Stimulated activated effector memory CD8-positive, alpha-beta T cell treated with anti-CD3 and anti-CD28 coated beads, Interleukin-12 subunit alpha, Interleukin-12 subunit beta, amount 100 ng/mL, for 72 hours (primary cell): ENCODE measurements around the gene PIANP.

Source experiments
- ATAC-seq: fragments of 150-1000 bp; cut with Tn5 transposase; 2 replicates; pipeline ENCODE4 v1.10.0; 2021
- DNase-seq, 2 donors: peaks; one replicate each; pipeline ENCODE4 v3.0.0; 2021 to 2022; ENCODE audit warnings: low spot score in 2 of 2
- H3K27ac Mint-ChIP-seq: one replicate; pipeline ENCODE4 v1.8.0; 2022; ENCODE audit warnings: mild to moderate bottlenecking, mixed read lengths
- H3K36me3 Mint-ChIP-seq: one replicate; pipeline ENCODE4 v1.8.0; 2022; ENCODE audit warnings: mild to moderate bottlenecking, mixed read lengths
- H3K4me1 Mint-ChIP-seq: one replicate; pipeline ENCODE4 v1.8.0; 2022; ENCODE audit warnings: mixed read lengths
- H3K4me3 Mint-ChIP-seq: one replicate; pipeline ENCODE4 v1.8.0; 2022; ENCODE audit warnings: mild to moderate bottlenecking, mixed read lengths
- H3K9me3 Mint-ChIP-seq: one replicate; pipeline ENCODE4 v1.8.0; 2022; ENCODE audit warnings: mixed read lengths

The PIANP gene

DNA sequence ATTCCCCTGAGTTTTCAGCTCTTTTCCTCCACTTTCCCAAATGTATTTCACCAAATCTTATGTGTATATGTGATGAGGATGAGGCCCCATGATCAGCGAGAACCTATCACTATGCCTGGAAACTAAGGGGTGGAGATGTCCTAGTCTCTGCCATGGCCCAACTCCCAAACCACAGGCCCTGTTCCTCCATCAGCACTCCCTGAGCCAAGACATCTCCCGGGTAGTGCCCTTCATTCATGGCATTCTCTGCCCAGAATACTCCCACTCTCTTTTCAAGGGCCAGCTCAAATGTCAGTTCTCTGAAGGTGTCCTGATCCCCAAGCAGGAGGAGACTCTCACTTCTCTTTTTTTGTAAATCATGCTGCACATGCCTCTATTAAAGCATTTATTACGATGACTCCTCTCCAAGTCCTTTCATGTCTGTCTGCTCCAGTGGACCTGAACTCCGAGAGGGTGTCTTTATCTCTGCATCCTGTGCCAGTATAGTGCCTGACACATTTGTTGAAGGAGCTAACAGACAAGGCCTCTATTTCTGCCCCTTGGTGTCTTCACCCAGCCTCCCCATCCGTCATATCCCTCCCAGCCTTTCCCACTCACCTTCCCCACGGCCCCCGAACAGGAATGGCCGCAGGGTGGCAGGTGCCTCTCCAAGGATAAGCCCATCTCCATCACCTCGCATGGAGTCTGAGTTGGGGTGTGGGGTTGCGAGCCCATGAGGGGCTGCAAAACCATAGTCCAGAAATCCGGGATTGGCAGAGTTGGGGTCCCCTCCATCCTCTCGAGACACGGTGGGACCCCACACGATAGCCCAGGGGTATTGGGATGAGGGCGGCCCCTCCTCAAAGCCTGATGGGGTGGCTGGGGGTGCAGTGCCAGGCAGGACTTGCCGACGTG, 3.7 kb downstream of the PIANP start:
- DNase-seq (no peak), ATAC-seq (no peak)
- no peaks in the 10 kb centered on the region for H3K9me3 Mint-ChIP-seq
- peak overlapping the region; percentile 73 for H3K27ac Mint-ChIP-seq
- peaks cover 33% of the 10 kb centered on the region for H3K4me1 Mint-ChIP-seq
- H3K4me3 Mint-ChIP-seq, result no peak overlapping the region
- H3K36me3 Mint-ChIP-seq, result no peaks in the 10 kb centered on the region

- no peaks in the 10 kb centered on the region for H3K36me3 Mint-ChIP-seq
- ATAC-seq (no peak), DNase-seq (no peak)
- H3K4me1 Mint-ChIP-seq, result peaks cover 33% of the 10 kb centered on the region
- peak overlapping the region; percentile 16 for H3K27ac Mint-ChIP-seq
- no peak overlapping the region for H3K4me3 Mint-ChIP-seq
- H3K9me3 Mint-ChIP-seq, result no peaks in the 10 kb centered on the region
Observed at GRCh38 chr12:6695313-6696045, 5.1 kb downstream of the PIANP start.

- ATAC-seq, result peak; percentile 4
- peaks cover 36% of the 10 kb centered on the region for H3K4me1 Mint-ChIP-seq
- peak overlapping the region; percentile 58 for H3K27ac Mint-ChIP-seq
- no peak overlapping the region for H3K4me3 Mint-ChIP-seq
- no peaks in the 10 kb centered on the region for H3K9me3 Mint-ChIP-seq
- H3K36me3 Mint-ChIP-seq, result peaks cover 5% of the 10 kb centered on the region
- DNase-seq, result no peak
Observed at GRCh38 chr12:6694701-6695100, 5.9 kb downstream of the PIANP start.

DNA sequence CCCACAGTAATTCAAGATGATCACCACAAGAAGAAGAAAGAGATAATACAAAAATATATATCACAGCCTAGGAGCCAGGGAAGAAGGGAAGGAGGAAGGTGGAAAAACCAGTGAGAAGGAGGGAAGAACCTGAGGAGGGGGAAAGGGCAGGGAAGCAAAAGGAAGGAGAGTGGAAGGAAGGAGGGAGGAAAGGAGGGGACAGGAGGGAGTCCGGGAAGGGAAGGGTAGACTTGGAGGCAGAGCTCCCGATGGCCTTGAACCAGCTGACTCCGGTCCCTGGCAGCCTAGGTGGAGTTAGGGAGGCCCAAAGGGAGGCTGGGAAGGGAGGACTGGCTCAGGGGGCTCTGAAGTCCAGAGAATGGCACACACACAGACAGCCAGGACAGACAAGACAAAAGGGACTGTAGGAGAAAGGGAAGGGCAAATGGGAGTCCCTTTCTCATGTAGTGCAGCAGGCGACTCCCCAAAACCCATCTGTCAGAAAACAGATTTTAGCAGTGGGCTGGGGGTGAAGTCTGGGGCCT, 6.7 kb downstream of the PIANP start:
- peaks cover 28% of the 10 kb centered on the region for H3K4me1 Mint-ChIP-seq
- no peaks in the 10 kb centered on the region for H3K9me3 Mint-ChIP-seq
- DNase-seq, result no peak
- no peak for ATAC-seq
- H3K4me3 Mint-ChIP-seq, result no peak overlapping the region
- peaks cover 13% of the 10 kb centered on the region for H3K36me3 Mint-ChIP-seq
- H3K27ac Mint-ChIP-seq, result peak overlapping the region; percentile 71

GRCh38 chr12:6692888-6693287, 7.7 kb downstream of the PIANP start:
- Mint-ChIP-seq H3K4me3 (no peak overlapping the region), H3K36me3 (peaks cover 23% of the 10 kb centered on the region), H3K4me1 (peaks cover 28% of the 10 kb centered on the region), H3K9me3 (no peaks in the 10 kb centered on the region), H3K27ac (peak overlapping the region; percentile 71)
- no peak for DNase-seq
- no peak for ATAC-seq

DNA sequence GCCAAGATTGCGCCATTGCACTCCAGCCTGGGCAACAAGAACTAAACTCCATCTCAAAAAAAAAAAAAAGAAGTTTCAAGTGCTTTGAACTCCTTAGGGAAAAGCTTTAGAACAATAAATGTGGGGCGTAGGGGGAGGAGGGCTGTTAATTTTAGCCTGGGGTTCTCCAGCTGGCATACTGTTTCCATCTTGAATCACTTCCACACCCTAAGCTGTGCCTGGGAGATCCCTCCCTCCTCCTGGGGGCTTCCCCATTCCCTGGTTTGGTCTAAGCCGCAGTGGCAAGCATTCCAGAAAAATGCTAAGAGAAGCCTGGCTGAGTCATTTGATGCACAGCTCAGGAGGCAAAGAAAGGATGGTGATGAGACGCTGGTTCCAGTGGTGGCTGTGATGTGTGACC, 9.1 kb downstream of the PIANP start:
- Mint-ChIP-seq H3K27ac (no peak overlapping the region), H3K4me1 (peaks cover 40% of the 10 kb centered on the region), H3K9me3 (no peaks in the 10 kb centered on the region), H3K36me3 (peaks cover 38% of the 10 kb centered on the region), H3K4me3 (peak overlapping the region; percentile 84)
- no peak for ATAC-seq
- no peak for DNase-seq

DNA sequence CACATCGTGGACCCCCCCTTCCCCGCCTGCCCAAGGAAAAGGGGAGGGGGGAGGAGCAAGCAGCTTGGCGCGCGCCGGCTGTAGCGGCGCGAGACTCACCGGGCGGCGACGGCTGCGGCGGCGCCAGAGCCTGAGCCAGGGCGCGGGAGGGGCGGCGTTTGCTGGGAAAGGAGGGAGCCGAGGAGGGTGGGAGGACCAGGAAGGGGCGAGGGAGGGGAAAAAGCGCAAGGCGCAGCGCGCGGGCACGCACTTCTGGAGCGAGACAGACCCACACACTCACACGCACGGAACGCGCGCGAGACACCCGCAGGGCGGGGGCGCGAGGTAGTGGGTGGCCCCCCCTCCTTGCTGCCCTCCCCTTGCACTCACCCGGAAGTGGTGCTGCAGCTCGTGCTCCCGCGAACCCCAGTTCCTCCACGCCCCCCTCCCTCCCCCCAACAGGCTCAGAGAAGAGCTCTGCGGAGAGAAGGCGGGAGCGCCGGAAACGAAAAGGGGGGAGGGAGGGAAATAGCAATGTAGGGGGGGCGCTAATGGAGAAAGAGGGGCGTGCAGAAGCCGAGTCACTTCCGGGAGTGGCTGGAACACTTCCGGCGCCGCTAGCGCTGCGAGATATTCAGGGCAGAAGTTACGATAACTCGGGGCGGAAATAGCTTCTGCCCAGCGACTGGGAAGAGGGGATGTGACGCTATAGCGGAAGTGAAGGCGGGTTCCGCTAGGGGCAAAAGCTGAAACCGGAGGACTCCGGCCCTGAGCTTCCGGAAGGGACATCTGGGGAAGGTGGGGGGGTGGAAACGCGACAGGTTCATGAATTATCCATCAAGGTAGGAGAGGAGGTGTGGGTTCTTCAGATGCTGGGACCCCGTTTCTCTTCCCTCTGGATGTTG, 11.4 kb downstream of the PIANP start, which contains the start of gene ZNF384:
TSS of gene ZNF384 (minus strand) at position 377 of the 884 bp plus-strand sequence. CDS start 9,855 bp downstream, outside the sequence.
- Mint-ChIP-seq H3K27ac (peak within 1 kb of the TSS; percentile 97), H3K9me3 (no peaks in the 10 kb centered on the region), H3K4me3 (peak within 1 kb of the TSS; percentile 84), H3K36me3 (peaks cover 60% of the 10 kb centered on the region), H3K4me1 (peaks cover 61% of the 10 kb centered on the region)
- DNase-seq (peak; percentile 78 to 96), ATAC-seq (peak; percentile 89)

- DNase-seq (no peak), ATAC-seq (peak; percentile 23)
- no peaks in the 10 kb centered on the region for H3K9me3 Mint-ChIP-seq
- H3K27ac Mint-ChIP-seq, result peak overlapping the region; percentile 97
- H3K36me3 Mint-ChIP-seq, result peaks cover 67% of the 10 kb centered on the region
- peak overlapping the region; percentile 84 for H3K4me3 Mint-ChIP-seq
- peaks cover 59% of the 10 kb centered on the region for H3K4me1 Mint-ChIP-seq
Observed at GRCh38 chr12:6688543-6688998, 12.0 kb downstream of the PIANP start.

DNA sequence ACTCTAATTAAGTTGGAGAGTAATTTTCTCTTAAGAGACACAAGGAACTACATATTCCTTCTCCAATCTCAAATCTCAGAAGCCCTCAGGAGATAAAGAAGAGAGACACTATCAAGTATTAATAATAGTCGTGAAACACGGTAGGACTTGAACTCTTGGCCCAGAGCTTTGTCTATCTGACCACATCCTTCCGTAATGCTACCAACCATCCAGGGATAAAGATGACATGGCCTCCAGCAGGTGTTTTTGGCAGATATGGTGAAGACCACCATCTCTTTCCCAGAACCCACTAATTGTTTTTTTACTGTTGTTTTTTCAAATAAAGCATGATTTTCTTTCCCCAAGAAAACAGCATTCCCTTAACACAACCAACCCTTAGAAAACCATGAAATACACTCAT, 14.8 kb downstream of the PIANP start:
- Mint-ChIP-seq H3K4me1 (peaks cover 56% of the 10 kb centered on the region), H3K9me3 (no peaks in the 10 kb centered on the region), H3K36me3 (peaks cover 94% of the 10 kb centered on the region), H3K27ac (peak overlapping the region; percentile 71), H3K4me3 (peak overlapping the region; percentile 84)
- no peak for DNase-seq
- ATAC-seq, result no peak

DNA sequence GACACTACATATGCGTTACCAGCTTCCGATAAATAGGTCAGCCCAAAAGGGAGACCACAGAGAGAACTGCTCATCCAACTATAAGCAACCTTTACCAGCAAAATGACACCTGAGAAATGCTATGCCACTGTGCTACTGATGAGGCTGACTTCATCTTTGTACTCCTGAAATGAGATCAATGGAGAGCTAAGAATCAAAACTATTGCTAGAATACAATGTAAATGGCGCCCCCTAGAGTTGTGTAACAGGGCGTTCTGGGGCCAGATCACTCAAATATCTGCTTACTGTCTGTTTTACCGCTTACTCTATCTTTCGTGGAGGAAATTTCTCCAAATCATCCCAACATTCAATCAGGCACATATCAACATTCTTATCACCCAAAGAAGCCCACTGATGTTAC, 16.0 kb downstream of the PIANP start:
- ATAC-seq (peak; percentile 52), DNase-seq (peak; percentile 40 to 70)
- Mint-ChIP-seq H3K36me3 (peaks cover 100% of the 10 kb centered on the region), H3K9me3 (no peaks in the 10 kb centered on the region), H3K27ac (peak overlapping the region; percentile 71), H3K4me3 (peak overlapping the region; percentile 19), H3K4me1 (peaks cover 50% of the 10 kb centered on the region)

DNA sequence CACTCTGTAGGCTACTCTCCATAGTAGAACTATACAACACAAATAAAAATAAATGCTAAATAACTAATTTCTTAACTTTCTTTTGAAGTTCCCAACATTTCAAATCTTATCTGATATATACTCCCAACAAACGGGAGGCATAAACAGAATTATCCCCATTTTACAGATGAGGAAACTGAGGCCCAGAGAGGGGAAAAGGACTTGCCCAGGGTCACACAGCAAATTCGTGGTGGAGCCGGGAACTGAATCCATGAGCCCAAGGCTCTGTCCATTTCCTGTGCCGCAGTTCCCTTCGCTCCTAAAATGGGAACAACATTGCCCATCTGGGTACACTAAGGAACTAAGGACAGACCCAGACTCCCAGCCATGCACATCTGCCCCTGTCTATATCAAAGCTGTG, 23.7 kb downstream of the PIANP start:
- H3K4me1 Mint-ChIP-seq, result no peaks in the 10 kb centered on the region

DNA sequence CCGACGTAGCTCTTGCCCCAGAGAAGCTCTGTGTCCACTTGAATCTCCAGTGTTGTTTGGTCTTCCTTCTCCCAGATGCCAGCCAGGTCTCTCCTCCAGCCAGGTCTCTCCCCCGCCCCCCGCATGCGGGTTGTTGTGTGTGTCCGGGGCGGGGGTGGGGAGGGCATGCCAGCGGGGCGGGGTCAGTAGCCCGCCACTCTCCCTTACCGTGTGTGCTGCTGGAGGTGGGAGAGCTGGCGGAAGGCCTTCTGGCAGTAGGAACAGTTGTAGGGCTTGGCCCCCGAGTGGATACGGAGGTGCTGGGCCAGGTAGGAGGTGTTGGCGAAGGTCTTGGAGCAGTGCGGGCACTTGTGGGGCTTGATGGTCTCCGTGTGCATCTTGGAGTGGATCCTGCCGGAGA, 28.5 kb downstream of the PIANP start:
- no peak for ATAC-seq
- Mint-ChIP-seq H3K36me3 (peaks cover 100% of the 10 kb centered on the region), H3K4me3 (no peak overlapping the region), H3K27ac (peak overlapping the region; percentile 79), H3K4me1 (no peaks in the 10 kb centered on the region), H3K9me3 (no peaks in the 10 kb centered on the region)
- DNase-seq, result no peak

More for the DNA sequence above, 23.7 kb downstream of the PIANP start:
- ATAC-seq (no peak), DNase-seq (no peak)
- H3K36me3 Mint-ChIP-seq, result peaks cover 100% of the 10 kb centered on the region
- no peak overlapping the region for H3K4me3 Mint-ChIP-seq
- H3K27ac Mint-ChIP-seq, result no peak overlapping the region
- H3K9me3 Mint-ChIP-seq, result no peaks in the 10 kb centered on the region

DNA sequence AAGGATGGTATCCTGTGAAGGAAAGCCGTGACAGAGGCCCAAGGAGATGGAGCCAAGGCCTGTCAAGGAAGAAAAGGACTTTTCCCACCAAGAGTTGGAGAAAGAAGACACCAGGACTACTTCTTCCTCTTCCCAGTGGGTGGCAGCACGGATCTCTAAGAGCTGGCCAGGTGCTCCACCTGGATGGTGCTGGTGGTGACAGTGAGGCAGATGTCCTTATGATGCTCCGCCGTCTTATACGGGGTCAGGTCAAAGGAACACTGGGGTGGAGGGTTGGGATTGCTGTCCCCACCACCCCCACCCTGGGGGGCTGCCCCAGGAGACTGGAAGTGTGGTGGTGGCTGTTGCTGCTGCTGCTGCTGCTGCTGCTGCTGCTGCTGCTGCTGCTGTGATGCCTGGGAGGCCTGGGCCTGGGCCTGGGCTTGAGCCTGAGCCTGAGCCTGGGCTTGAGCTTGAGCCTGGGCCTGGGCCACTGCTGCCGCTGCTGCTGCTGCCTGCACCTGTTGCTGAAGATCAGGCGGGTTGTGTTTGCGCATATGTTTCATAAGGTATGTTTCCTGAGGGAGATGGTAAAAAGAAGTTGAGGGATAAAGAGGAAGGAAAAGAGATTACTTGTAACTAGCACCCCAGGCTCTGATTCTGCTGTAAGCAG, 32.9 kb downstream of the PIANP start:
- peaks cover 13% of the 10 kb centered on the region for H3K4me1 Mint-ChIP-seq
- ATAC-seq, result no peak
- no peak overlapping the region for H3K4me3 Mint-ChIP-seq
- DNase-seq, result no peak
- peaks cover 93% of the 10 kb centered on the region for H3K36me3 Mint-ChIP-seq
- H3K9me3 Mint-ChIP-seq, result no peaks in the 10 kb centered on the region
- H3K27ac Mint-ChIP-seq, result peak overlapping the region; percentile 61

DNA sequence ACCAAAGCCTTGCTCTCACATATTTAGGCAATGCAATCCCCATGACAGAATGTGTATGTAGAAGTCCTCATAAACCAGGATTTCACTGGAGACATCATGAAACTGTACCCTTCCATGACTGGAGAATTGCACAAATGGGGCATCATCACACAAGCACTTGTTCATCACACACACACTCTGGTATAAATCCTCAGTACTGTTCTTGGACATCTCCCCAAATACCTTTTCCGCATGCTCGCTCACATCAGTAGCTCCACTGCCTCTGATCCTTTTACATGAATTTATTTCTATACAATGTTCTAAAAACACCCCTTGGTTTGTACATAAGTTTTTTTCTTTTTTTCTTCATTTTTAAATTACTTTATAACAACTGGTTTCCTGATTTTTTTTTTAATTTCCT, 34.4 kb downstream of the PIANP start:
- no peaks in the 10 kb centered on the region for H3K9me3 Mint-ChIP-seq
- H3K4me1 Mint-ChIP-seq, result peaks cover 24% of the 10 kb centered on the region
- no peak overlapping the region for H3K4me3 Mint-ChIP-seq
- H3K27ac Mint-ChIP-seq, result peak overlapping the region; percentile 26
- ATAC-seq (no peak), DNase-seq (no peak)
- peaks cover 80% of the 10 kb centered on the region for H3K36me3 Mint-ChIP-seq
